Ovary (tissue), 9 donors: ENCODE data around the gene ZCCHC14. TPM values are rescaled to one million over a fixed set of nuclear protein-coding genes. Genes with fewer than 3 reads are reported as not detected.
A peak's percentile ranks its signal among the peaks of the same experiment; 100 is the strongest.

Experiments used
- DNase-seq, 5 donors: peaks; one replicate each; pipeline ENCODE4 v3.0.0-alpha.2; 2019 to 2020
- H3K27ac ChIP-seq, 2 donors: fragments of 200-600 bp; one replicate each; pipeline versions ENCODE4 v1.5.1 to v1.8.0; 2019 to 2022
- H3K27me3 ChIP-seq: fragments of 200-600 bp; one replicate; pipeline ENCODE4 v1.8.0; 2022
- H3K36me3 ChIP-seq: fragments of 200-600 bp; sonication (generic); one replicate; pipeline ENCODE4 v1.5.1; 2019
- H3K4me1 ChIP-seq: one replicate; pipeline ENCODE4 v1.8.1; 2013; ENCODE audit warnings: mild to moderate bottlenecking, moderate library complexity; ENCODE audit not compliant: insufficient read depth
- H3K4me3 ChIP-seq: fragments of 200-600 bp; sonication (generic); one replicate; pipeline ENCODE4 v1.5.1; 2017
- H3K9me3 ChIP-seq, 2 donors: fragments of 200-600 bp in 1 of 2; sonication (generic) in 1 of 2; one replicate each; pipeline versions ENCODE4 v1.5.1 to v1.8.1; 2013 to 2019; ENCODE audit warnings: mild to moderate bottlenecking in 1 of 2, moderate library complexity in 1 of 2
- EP300 ChIP-seq: sonication (generic); formaldehyde crosslinking; IDR thresholded peaks from one replicate; pipeline ENCODE4 v1.6.1; 2017; ENCODE audit warnings: antibody characterized with exemption
- POLR2A ChIP-seq: fragments of 450-650 bp; IDR thresholded peaks from one replicate; pipeline ENCODE4 v1.6.1; 2017; ENCODE audit warnings: antibody characterized with exemption, mild to moderate bottlenecking, moderate library complexity
- WGBS, 3 donors: extraction: QIAGEN DNeasy Blood & Tissue Kit in 1 of 3; methylation state at CpG; one replicate each; pipeline versions ENCODE4 v1.1.5 to v1.1.7; 2013 to 2017; 5-methylcytosine and 5-hydroxymethylcytosine counted together
- intact Hi-C, 4 donors: fragments of 100-400 bp; cut with DNase I; formaldehyde crosslinking; loops; one replicate each; pipeline versions ENCODE4 v1.11.0 to v1.15.1; 2022 to 2023
- polyA plus RNA-seq, 2 donors: library from polyadenylated mRNA; stranded (reverse); fragments of 200-250 nt in 1 of 2; fragments of 350-450 nt in 1 of 2; fragmentation: Illumina TruSeq in 1 of 2; extraction: RNeasy Lipid Tissue Mini Kit (QIAGEN cat#74804) in 1 of 2; gene quantifications; one replicate each; pipeline ENCODE4 v1.2.3, GENCODE V29; 2013 to 2014
- total RNA-seq, 7 donors: library from RNA; depleted of rRNA in 2 of 7; stranded (reverse); fragments of >200 nt in 2 of 7; fragmentation: NEBNext Ultra II Directional in 3 of 7; extraction: Animal tissue kit (Norgen Biotek cat#: 25700) in 3 of 7; gene quantifications; one replicate each; pipeline versions ENCODE4 v1.1.0 to v1.2.4, GENCODE V29; 2016 to 2023
- TF ChIP-seq, protein P1 (sequence below), 3 donors: fragments of 450-650 bp in 2 of 3; fragments of 200-600 bp in 1 of 3; IDR thresholded peaks; one replicate each; pipeline versions ENCODE4 v1.5.1 to v1.8.0; 2016 to 2022; ENCODE audit warnings: antibody characterized with exemption in 3 of 3, mild to moderate bottlenecking in 1 of 3
- donor health status: DM: no; HTN: no; CAD: no; lungs with moderate emphysema.
- donor health status: DM: no; HTN: no; CAD: no.
- donor health status: Bipolar disorder and iron deficiency.
- donor health status: DM: yes; HTN: yes; CAD: no.
- donor health status: DM: no; HTN: no; CAD: no.
- donor health status: DM: yes; HTN: yes; CAD: no.

Gene ZCCHC14
- total and polyA plus RNA-seq, 9 donors, result 16.1 to 37.6 (median 31.0) TPM

GRCh38 chr16:87474017-87474416 lies 18.8 kb downstream of the ZCCHC14 start:
- no peak for DNase-seq
- Histone ChIP-seq H3K27ac (no peak overlapping the region), H3K4me1 (peaks cover 21% of the 10 kb centered on the region), H3K9me3 (no peaks in the 10 kb centered on the region), H3K27me3 (no peaks in the 10 kb centered on the region), H3K4me3 (no peak overlapping the region), H3K36me3 (no peaks in the 10 kb centered on the region)
- TF ChIP-seq EP300 (no peak), POLR2A (no peak)
- TF ChIP-seq, protein P1, sequence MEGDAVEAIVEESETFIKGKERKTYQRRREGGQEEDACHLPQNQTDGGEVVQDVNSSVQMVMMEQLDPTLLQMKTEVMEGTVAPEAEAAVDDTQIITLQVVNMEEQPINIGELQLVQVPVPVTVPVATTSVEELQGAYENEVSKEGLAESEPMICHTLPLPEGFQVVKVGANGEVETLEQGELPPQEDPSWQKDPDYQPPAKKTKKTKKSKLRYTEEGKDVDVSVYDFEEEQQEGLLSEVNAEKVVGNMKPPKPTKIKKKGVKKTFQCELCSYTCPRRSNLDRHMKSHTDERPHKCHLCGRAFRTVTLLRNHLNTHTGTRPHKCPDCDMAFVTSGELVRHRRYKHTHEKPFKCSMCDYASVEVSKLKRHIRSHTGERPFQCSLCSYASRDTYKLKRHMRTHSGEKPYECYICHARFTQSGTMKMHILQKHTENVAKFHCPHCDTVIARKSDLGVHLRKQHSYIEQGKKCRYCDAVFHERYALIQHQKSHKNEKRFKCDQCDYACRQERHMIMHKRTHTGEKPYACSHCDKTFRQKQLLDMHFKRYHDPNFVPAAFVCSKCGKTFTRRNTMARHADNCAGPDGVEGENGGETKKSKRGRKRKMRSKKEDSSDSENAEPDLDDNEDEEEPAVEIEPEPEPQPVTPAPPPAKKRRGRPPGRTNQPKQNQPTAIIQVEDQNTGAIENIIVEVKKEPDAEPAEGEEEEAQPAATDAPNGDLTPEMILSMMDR (IDR thresholded peaks at IDR 0.05), result no peak
- intact Hi-C loops, result no loop called here
- 93 to 98% (median 95%) methylated on average over 4 of the region's 4 CpGs for WGBS, 3 donors

DNA sequence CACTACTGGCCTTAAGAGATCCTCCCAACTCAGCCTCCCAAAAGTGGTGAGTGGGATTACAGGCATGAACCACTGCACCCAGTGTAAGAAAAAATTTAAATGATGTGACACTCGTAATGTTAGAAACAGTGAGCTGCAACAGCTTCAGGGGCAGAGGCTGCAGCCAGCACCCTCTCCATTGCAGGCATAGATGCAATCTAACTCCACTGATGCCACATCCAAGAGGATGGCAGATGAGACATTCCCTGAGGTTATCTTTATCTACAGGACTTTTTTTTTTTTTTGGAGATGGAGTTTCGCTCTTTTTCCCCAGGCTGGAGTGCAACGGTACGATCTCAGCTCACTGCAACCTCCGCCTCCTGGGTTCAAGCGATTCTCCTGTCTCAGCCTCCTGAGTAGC lies 19.9 kb downstream of the ZCCHC14 start:
- Histone ChIP-seq H3K9me3 (no peaks in the 10 kb centered on the region), H3K4me3 (no peak overlapping the region), H3K27ac (no peak overlapping the region), H3K4me1 (peaks cover 22% of the 10 kb centered on the region), H3K27me3 (no peaks in the 10 kb centered on the region), H3K36me3 (no peaks in the 10 kb centered on the region)
- DNase-seq, result no peak
- intact Hi-C loops, result no loop called here
- 95 to 98% (median 97%) methylated on average over 6 of the region's 6 CpGs for WGBS, 3 donors
- TF ChIP-seq EP300, result no peak
- TF ChIP-seq, protein P1 (IDR thresholded peaks at IDR 0.05), result no peak
- TF ChIP-seq POLR2A, result no peak

GRCh38 chr16:87472142-87472778 lies 20.6 kb downstream of the ZCCHC14 start:
- TF ChIP-seq EP300 (no peak), POLR2A (no peak)
- TF ChIP-seq, protein P1 (IDR thresholded peaks at IDR 0.05), result no peak
- no peak overlapping the region for H3K4me3 ChIP-seq
- H3K36me3 ChIP-seq, result no peaks in the 10 kb centered on the region
- peak in 1 of 5 donors; percentile 27 for DNase-seq
- H3K27ac ChIP-seq, result no peak overlapping the region
- intact Hi-C loops, result no loop called here
- H3K9me3 ChIP-seq, result no peaks in the 10 kb centered on the region
- no peaks in the 10 kb centered on the region for H3K27me3 ChIP-seq
- 92 to 94% (median 92%) methylated on average over 19 to 21 of the region's 22 CpGs for whole genome bisulfite sequencing, 3 donors
- H3K4me1 ChIP-seq, result peaks cover 20% of the 10 kb centered on the region

DNA sequence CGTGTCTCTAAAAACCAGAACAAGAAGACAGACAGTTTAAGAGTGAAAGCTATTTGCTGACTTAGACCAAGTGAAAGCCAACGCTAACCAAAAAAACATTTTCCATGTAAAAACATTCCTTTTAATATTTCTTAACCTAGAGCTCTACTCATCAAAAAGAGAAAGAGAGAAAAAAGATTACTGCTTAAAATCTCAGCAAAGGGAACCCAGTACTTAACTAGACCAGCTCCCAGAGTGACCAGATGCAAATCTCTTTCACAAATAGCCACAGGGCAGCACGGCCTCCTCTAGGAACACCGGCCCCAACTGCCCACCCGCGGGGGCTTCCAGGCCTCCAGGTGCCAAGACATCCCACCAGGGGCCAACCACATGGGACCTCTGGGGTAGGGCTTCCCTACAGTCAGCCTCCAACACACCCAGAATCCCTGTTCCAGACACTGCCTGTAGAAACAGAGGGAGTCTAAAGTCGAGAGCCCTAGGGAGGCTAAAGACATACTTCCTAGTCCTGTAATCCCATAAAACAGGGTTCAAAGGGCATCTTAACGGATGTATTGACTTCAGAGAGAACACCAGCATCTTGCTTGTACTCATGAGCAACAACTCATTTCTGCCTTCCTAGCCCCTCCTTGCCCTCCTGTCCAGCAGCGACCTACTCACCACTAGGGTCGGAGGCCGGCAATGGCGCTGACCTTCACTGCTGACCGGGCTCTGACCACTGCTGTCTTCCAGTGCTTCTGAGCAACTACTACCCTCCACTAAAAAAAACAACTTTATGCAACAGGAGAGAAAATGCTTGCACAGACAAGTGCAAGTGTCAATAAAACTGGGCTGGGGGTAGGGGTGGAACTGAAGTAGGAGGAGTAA lies 21.3 kb downstream of the ZCCHC14 start:
- Histone ChIP-seq H3K4me1 (peaks cover 23% of the 10 kb centered on the region), H3K27ac (peak overlapping the region in 1 of 2 donors; percentile 45), H3K27me3 (no peaks in the 10 kb centered on the region), H3K9me3 (no peaks in the 10 kb centered on the region), H3K36me3 (no peaks in the 10 kb centered on the region), H3K4me3 (no peak overlapping the region)
- DNase-seq, result peak in 1 of 5 donors; percentile 34
- TF ChIP-seq POLR2A (no peak), EP300 (no peak)
- TF ChIP-seq, protein P1 (IDR thresholded peaks at IDR 0.05), result no peak
- intact Hi-C loops, result no loop called here
- WGBS, 3 donors, result 60 to 65% (median 63%) methylated on average over 13 of the region's 13 CpGs
